NCI-H82 (cell line): ENCODE data around the gene TNFAIP3.

Experiments
- DNase-seq: peaks from one replicate; lab custom pipeline; 2025; lab: John Stamatoyannopoulos, UW

TNFAIP3 gene

GRCh38 chr6:137864812-137865508 lies 2.1 kb upstream of the TNFAIP3 start:
- no peak for DNase-seq

GRCh38 chr6:137866200-137866913 lies 702 bp upstream of the TNFAIP3 start:
- peak; percentile 38 for DNase-seq

- peak; percentile 82 for DNase-seq
Observed at GRCh38 chr6:137867685-137868509, 838 bp downstream of the TNFAIP3 start.

DNA sequence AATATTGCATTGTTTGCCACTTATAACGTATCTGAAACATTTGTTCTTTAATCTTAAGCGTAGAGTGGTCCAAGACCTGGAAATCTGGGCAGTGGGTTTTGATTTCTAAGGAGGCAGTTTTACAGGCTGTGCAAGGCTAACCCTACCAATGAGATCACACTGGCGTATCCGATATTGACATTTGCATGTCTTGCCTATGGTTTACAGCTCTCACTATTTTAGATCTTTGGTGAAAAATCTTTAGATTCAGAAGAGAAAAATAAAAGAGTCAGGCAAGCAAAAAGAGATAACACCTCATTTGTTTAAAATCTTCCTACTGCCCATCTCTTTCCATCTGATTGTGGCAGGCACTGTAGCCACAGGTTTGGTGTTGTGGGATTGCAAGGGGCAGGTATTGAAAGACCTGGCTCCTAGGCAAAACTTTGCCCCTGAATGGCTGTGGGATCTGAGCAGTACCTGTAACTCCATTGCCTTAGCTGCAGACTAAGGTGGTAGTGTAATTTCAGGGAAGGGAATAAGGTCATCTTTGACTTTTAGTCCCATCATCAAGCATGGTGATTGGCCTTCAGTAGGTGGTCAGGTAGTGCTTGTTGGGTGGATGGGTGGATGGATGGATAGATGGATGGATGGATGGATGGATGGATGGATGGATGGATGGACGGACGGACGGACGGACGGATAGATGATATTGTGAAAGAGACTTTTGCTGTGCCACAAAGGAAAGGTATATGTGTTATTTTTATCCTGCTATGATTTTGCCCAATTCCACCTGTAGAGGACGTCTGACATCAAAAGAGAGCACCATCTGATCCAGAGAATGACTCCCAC lies 1.9 kb downstream of the TNFAIP3 start:
- DNase-seq, result no peak

GRCh38 chr6:137869549-137870307 lies 2.7 kb downstream of the TNFAIP3 start:
- DNase-seq, result no peak

- no peak for DNase-seq
Observed at GRCh38 chr6:137870308-137870644, 3.2 kb downstream of the TNFAIP3 start.

DNA sequence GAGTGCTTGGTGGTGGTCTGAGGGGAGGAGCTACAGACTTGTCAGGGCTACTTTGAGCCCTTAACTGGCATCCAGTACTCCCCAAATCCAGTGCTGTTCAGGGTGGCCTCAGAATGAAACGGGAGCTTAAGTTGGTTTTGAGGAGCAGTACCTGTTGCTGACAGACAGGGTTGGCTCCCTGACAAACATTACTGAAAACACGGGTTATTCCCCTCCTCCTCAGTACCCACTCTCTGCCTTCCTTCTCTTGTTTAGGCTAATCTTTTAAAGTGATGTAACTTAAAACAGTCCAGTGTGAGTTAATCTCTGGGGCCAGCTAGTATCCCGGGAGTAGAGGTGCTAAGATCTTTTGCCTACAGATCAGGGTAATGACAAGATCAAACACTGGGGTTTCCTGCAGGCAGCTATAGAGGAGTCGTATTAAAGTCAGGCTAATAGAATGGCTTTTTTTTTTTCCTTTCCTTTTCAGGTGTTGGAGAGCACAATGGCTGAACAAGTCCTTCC lies 3.7 kb downstream of the TNFAIP3 start:
- peak; percentile 47 for DNase-seq

- no peak for DNase-seq
Observed at GRCh38 chr6:137871291-137871690, 4.2 kb downstream of the TNFAIP3 start.

GRCh38 chr6:137871831-137872454 lies 4.9 kb downstream of the TNFAIP3 start:
- peak; percentile 5 for DNase-seq

- DNase-seq, result no peak
Observed at GRCh38 chr6:137872581-137873115, 5.6 kb downstream of the TNFAIP3 start.

DNA sequence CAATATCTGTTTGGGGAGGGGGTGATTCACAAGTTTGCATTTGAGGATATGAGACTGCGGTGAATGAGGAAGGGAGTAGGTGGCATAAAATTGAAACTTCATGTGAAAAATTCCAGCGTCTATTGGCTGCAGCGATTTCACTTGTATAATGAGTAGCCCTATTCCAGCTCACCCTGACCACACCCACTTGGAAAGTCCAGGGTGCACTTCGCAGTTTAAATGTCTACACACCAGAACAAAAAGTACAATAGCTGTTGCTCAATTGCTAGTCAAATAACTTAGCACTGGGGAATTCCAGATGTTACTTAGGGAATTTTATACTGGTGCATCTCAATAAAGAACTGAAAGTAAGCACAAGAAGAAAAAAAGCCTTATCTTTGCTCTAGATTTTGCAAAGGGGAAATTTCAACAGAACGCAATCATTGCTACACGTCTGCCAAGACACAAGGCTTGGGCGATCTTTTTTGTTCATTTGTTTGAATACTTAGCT lies 6.3 kb downstream of the TNFAIP3 start:
- no peak for DNase-seq

DNA sequence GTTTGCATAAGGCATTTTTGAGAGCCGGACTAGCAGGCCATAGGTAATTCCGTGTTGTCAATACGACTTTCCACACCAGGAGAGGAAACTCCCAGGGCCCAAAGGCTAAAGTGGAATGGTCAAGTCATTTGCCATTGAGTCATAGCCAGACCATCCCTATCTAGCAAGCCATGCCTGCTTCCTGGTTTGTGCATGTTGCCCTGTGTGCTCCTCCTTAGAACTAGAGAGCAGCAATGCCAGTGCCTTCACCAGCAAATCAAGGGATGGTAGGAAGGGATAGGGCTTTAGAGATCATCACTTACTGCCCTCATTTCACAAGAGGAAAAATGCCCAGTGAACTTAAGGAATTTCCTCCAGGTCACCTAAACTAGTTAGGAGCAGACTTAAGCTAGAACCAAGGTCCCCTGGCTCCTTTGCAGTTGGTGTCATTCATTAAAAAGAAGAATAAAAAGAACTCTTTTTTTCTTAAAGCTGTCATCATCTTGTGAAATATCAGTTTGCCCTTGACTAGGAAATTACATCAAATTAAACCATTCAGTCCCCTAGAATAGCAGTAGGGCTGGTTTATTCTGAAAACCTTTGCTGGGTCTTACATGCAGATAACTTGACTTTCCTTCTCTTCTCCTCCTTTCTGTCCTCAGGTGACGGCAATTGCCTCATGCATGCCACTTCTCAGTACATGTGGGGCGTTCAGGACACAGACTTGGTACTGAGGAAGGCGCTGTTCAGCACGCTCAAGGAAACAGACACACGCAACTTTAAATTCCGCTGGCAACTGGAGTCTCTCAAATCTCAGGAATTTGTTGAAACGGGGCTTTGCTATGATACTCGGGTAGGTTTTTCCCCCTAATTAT lies 7.4 kb downstream of the TNFAIP3 start:
- DNase-seq, result no peak

DNA sequence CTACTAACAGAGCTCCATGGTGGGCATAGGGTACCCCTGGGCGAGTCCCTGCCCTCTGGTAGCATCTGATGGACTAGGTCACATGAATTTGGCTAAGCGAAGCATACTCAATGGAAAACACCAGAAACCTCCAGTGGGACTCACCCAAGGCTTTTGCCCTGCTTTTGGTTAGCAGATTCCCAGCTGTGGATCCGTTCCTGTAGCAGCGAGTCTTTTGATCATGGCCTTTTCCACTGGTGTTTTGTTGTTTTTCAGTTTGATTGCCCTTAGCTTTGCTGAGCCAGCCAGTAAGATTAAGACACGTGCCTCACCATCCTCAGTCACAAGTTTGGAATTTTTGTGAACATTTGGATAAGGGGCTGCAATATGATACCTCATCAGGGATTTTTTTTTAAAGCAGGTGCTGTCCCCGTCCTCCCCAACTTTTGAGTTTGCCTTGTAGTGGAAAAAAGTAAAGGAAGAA lies 8.0 kb downstream of the TNFAIP3 start:
- DNase-seq, result no peak

- DNase-seq, result no peak
Observed at GRCh38 chr6:137875606-137876005, 8.5 kb downstream of the TNFAIP3 start.

DNA sequence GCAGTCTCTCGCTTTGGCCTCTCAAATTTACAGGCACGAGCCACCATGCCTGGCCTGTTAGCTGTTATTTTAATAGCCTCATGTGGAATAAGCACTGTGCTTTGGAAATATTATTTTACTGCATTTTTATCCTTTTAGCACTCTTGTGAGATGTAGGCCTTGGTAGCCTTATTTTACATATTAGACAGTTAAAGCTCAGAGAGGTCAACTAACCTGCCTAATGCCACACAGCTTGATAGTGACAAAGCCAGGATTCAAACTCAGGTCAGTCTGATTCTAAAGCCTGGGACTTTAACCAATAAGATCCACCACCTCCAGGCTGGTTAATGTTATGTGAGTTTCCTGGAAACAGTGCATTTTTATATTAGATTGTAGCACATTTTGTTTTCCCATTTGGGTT lies 9.5 kb downstream of the TNFAIP3 start:
- DNase-seq, result no peak

DNA sequence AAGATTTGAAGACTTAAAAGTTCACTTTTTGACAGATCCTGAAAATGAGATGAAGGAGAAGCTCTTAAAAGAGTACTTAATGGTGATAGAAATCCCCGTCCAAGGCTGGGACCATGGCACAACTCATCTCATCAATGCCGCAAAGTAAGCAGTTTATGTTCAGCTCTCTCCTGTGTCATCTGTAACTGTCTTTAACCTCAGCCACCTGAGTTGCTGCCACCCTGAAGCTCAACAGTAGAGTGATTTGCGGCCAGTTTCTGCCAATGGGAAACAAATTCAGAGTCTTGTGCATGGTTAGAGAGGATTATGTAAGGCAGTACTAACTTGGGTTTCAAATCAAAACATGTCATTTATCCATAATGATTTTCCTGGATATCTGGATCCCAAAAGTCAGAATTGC lies 10.1 kb downstream of the TNFAIP3 start:
- DNase-seq, result no peak

- DNase-seq, result no peak
Observed at GRCh38 chr6:137877606-137878005, 10.5 kb downstream of the TNFAIP3 start.

- DNase-seq, result no peak
Observed at GRCh38 chr6:137878029-137878428, 11.0 kb downstream of the TNFAIP3 start.
